Measurements from ENCODE around the gene TMEM163.

DNA sequence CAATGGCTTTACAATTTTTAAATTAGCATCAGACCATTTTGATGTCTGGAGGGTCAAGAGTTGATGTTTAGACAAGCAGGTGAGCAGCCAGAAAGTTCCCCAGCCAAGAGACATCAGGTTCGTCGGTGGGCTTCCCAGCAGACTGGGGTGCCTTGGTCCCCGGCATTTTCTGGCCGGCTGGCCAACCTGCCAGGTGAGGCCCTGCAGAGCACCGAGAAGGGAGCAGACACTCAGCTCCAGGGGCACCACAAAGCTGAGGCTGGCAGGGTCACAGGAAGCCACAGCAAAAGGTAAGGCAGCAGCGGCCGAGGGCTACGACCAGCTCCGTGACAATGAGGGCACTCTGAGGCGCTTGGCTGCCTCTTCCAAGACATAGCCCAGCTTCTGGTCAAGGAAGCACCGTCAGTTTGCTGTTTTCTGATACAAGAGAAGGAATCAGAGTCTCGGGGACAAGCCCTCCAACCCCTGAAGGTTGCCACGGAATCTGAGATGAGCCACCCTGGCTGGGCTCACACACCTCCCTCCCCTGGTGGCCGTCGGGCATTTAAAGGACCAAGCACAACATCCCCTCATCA lies 235.9 kb downstream of the TMEM163 start:
- TF ChIP-seq CTCF (IDR thresholded peaks at IDR 0.05) (no peak), POLR2A (IDR thresholded peaks at IDR 0.05) (no peak)
